NCI-H2107 treated with DMSO at 0.1 percent for 48 hours (cell line): ENCODE data around the gene RASAL1.

Experiments used
- DNase-seq: peaks from one replicate; lab custom pipeline; 2025; ENCODE audit not compliant: unreplicated experiment; lab: John Stamatoyannopoulos, UW

RASAL1 gene

DNA sequence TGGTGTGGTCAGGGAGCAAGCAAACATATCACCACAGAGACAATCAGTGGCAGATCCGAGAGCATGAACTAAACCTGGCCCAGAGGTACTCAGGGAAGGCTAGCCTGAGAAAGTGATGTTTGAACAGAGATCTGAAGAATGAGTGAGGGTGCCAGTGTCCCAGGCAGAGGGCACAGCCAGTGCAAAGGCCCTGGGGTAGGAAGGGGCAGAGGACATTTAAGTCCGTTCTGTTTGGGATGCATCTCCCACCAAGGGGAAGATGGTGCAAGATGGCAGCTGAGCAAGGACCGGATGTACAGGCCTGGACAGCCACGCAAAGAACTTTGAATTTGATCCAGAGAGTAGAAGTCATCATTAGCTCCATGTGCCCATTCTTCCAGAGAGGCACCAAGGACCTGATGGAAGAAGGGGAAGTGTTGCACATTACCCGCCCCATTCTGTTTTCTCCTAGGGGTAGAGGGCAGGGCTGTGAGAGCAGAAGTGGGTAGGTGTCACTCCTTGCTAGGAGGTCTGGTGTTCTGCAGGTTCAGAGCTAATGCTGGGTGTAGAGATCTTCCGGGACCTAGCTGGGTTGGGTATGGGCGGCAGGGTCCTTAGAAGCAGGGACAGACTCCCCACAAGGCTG is 75.1 kb downstream of the RASAL1 start:
- DNase-seq, result no peak

- no peak for DNase-seq
Measured at GRCh38 chr12:113059071-113059595, 76.4 kb downstream of the RASAL1 start.

- no peak for DNase-seq
Measured at GRCh38 chr12:113058553-113058952, 77.0 kb downstream of the RASAL1 start.

DNA sequence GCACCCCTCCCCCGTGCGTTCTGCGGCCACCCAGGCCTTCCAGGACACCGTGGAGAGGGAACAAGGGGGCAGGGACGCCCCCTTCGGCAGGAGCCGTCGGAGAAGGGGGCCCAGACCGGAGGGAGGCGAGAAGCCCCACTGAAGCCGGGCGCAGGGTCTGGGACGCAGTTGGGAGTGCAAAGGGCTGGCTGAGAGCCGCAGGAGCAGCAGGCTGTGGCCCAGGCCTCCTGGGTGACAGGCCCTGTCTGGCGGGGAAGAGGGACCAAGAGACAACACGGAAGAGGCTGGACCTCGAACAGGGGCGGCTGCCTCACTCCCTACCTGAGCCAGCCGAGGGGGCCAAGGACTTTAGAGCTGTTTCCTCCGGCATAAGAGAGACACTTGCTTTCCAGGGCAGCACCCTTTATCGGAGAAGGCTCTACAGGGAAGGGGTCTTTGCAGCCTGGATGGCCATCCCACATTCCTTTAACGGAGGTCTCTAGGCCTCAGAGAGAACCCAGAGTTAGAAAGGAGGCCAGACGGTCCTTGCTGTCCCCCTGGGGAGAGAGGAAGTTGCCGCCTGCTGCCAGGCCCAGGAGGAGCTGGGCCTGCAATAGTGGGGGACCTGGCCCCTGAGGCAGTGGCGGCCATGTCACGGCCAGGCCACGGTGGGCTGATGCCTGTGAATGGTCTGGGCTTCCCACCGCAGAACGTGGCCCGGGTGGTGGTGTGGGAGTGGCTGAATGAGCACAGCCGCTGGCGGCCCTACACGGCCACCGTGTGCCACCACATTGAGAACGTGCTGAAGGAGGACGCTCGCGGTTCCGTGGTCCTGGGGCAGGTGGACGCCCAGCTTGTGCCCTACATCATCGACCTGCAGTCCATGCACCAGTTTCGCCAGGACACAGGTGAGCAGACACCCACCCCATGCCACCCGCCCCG is 77.7 kb downstream of the RASAL1 start:
- no peak for DNase-seq

DNA sequence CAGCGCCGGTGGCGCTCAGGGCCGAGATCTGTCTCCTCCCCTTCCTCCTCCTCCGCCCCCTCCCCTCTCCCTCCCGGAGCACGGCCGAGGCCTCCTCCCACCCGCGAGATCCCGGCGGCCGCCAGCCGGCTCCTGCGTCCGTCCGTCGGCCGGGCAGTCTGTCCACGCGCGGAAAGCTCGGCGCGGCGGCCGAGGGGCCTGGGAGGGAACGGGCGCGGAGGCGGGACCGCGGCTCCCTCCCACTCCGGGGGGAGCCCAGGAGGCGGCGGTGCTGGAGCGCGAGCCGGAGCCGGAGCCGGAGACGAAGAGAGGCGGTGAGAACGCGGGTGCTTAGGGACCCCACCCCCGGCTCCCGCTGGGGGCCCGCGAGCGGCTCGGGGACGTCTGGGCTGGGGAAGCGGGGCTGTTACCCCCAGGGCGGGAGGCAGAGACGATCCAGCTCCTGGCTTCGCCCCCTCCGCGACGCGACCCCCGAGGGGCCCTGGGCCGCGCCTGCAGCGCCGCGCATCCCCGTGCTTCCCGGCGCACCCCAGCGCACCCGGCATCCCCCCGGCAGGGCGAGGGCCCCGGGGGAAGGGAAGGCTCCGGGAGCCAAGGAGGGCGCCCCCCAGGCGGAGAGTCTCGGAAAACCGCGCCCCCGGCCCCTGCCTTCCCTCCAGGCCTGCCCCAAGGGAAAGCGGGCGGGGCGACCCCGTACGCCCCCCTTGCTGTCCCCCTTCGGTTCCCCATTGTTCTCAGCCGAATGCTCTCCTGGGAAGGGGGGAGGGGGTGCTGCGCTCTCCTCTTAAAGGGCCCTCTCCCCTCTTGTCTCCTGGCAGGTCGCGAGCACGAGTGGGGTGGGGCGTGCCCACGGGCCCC is 78.7 kb downstream of the RASAL1 start, which contains the start of gene DTX1:
TSS of gene DTX1 (plus strand) at position 100 of the 858 bp plus-strand sequence. CDS start 1,463 bp downstream, outside the sequence.
- no peak for DNase-seq

DNA sequence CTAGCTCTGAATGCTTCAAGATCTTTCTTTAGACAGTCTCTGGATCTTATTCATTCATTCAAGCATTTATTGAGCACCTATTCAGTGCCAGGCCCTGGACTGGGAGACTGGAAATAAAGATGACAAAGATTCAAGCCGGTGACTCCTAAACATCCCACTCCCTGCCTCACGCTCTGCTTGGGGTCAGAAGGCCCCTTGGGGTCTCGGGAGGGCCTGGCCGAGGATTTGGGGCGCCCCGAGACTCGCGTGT is 79.3 kb downstream of the RASAL1 start:
- DNase-seq, result no peak

DNA sequence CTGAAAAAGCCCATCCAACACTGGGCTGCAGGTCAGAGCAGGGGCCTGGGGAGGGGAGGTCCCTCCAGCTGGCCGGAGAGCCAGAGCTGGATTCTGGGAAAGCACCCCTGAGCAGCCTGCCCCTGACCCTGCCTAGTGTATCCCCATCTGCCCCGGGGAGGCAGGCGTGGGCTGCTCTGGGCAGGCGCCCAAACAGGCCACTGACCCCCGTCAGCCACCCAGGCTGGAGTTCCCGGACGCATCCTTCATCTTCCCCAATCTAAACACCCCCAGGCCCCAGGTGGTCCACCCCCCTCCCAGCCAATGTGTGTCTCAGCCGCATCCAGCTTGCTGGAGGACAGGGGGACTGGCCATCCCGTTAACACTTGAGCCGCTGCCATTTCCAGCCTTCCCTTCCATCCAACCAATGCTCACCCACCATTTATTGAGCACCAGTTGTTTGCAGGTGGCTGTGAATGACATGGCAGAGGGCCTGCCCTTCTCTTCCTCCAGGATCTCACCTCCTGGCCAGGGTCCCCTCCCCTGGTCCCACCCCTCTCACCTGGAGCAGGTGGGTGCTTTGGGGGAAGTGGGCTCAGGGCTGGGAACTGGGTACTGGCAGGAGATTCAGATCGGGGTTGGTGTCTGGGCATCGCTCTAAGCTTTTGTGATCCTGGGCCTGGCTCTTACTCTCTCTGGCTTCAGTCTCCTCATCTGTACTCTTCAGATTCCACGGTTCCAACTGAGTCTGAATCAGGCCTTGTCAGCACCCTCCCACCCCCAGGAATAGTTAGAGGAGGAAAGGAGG is 79.8 kb downstream of the RASAL1 start:
- no peak for DNase-seq

GRCh38 chr12:113054948-113055486 is 80.5 kb downstream of the RASAL1 start:
- no peak for DNase-seq

GRCh38 chr12:113052326-113052725 is 83.2 kb downstream of the RASAL1 start:
- DNase-seq, result no peak

DNA sequence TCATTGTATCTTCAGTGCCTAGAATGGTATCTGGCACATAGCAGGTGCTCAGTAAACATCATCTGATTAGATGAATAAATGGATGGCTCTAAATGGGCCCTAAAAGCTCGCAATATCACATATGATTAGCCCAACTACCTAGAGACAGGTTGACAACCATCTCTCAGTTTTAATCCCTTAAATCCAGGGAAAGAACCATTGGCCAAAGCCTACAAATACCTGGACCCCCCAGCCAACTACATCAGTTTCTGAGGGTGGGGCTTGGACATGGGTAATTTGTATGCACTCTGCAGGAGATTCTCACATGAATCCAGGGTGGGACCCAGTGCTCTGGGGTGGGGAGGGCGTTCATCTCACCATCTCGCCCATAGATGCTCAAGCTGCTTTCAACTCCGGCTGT is 83.8 kb downstream of the RASAL1 start:
- DNase-seq, result no peak

DNA sequence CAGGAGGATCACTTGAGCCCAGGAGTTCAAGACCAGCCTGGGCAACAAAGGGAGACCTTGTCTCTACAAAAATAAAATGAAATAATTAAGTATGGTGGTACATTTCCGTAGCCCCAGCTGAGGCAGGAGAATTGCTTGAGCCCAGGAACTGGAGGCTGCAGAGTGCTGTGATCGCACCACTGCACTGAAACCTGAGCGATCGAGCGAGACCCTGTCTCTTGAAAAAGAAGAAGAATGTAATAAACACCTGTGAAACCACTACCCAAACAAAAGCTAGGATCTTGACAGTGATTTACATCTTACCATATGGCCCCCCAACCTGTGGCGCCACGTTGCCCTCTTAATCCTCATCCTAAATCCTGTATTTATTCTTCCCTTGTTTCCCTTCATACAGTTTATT is 84.8 kb downstream of the RASAL1 start:
- DNase-seq, result no peak

DNA sequence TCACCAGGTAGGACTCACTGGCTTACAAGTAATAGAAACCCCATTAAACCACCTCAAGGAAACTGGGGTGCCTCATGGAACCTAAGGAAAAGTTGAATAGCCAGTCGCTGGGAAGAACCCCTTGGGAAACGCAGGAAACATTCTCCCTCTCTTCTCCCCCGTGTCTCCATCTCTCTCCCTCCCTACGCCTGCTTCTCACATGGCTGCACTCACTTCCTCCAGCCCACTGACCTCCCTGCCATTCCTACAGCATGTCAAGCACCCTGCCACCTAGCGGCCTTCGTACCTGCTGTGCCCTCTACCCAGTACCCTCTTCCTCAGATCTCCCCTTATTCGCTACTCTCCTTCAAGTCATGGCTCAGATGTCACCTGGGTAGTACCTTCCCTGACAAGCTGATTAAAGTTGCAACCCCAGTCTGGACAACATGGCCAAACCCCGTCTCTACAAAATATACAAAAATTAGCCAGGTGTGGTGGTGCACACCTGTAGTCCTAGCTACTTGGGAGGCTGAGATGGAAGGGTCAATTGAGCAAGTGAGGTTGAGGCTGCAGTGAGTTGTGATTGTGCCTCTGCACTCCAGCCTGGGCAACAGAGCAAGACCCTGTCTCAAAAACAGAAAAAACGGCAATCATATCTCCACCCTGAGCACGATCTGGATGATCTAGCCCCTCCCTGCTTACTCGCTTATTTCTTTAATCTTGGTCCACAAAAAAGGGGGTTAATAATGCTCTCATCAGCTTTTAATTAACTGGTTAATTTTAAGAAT is 85.4 kb downstream of the RASAL1 start:
- DNase-seq, result no peak
